Neuronal stem cell (in vitro differentiated cells): ENCODE results near the gene TUBB4B.

ENCODE experiments used
- DNase-seq: peaks from one replicate; pipeline ENCODE4 v3.0.0-alpha.2; 2013; ENCODE audit warnings: low spot score
- H2AFZ ChIP-seq: one replicate; pipeline ENCODE4 v1.6.1; 2013; ENCODE audit warnings: mild to moderate bottlenecking, low read length, inconsistent platforms
- H2AK5ac ChIP-seq: 2 replicates; pipeline ENCODE4 v1.6.1; 2013; ENCODE audit warnings: low read depth, mild to moderate bottlenecking, inconsistent platforms, low read length, moderate library complexity, mixed read lengths
- H2BK120ac ChIP-seq: 2 replicates; pipeline ENCODE4 v1.6.1; 2013; ENCODE audit warnings: low read depth, mild to moderate bottlenecking, inconsistent platforms, low read length, moderate library complexity, mixed read lengths
- H2BK12ac ChIP-seq: one replicate; pipeline ENCODE4 v1.6.1; 2013; ENCODE audit warnings: low read length, inconsistent platforms
- H2BK15ac ChIP-seq: 2 replicates; pipeline ENCODE4 v1.6.1; 2013; ENCODE audit warnings: mild to moderate bottlenecking, low read length, inconsistent platforms, mixed read lengths
- H2BK5ac ChIP-seq: one replicate; pipeline ENCODE4 v1.6.1; 2013; ENCODE audit warnings: inconsistent platforms, mild to moderate bottlenecking, low read length, moderate library complexity
- H3K14ac ChIP-seq: one replicate; pipeline ENCODE4 v1.6.1; 2013; ENCODE audit warnings: low read length, inconsistent platforms
- H3K18ac ChIP-seq: 2 replicates; pipeline ENCODE4 v1.6.1; 2013; ENCODE audit warnings: low read length, inconsistent platforms
- H3K23ac ChIP-seq: 2 replicates; pipeline ENCODE4 v1.6.1; 2013; ENCODE audit warnings: low read depth, mild to moderate bottlenecking, mixed read lengths, low read length, inconsistent platforms; ENCODE audit not compliant: poor library complexity
- H3K27ac ChIP-seq: replicated peaks from 3 replicates; pipeline ENCODE4 v1.5.1; 2013; ENCODE audit warnings: low read length, inconsistent platforms
- H3K27me3 ChIP-seq, 3 experiments: 2 replicates each; pipeline ENCODE4 v1.6.1; 2013; ENCODE audit warnings: low read length in 3 of 3, mild to moderate bottlenecking in 2 of 3, inconsistent platforms in 1 of 3, low read depth in 1 of 3, mixed read lengths in 1 of 3, moderate library complexity in 1 of 3; ENCODE audit not compliant: control insufficient read depth in 3 of 3, insufficient read depth in 3 of 3
- H3K36me3 ChIP-seq, 2 donors: replicated peaks in 1 of 2; 2 replicates each; pipeline ENCODE4 v1.6.1; 2013; ENCODE audit warnings: low read length in 2 of 2; ENCODE audit not compliant: control insufficient read depth in 2 of 2, insufficient read depth in 2 of 2
- H3K4ac ChIP-seq: 2 replicates; pipeline ENCODE4 v1.6.1; 2013; ENCODE audit warnings: inconsistent platforms, mild to moderate bottlenecking, low read length, moderate library complexity
- H3K4me1 ChIP-seq, 2 donors: 1 replicate in 1 of 2; 2 replicates in 1 of 2; pipeline ENCODE4 v1.6.1; 2013; ENCODE audit warnings: low read length in 2 of 2, low read depth in 1 of 2; ENCODE audit not compliant: control insufficient read depth in 2 of 2, insufficient read depth in 1 of 2
- H3K4me2 ChIP-seq: one replicate; pipeline ENCODE4 v1.6.1; 2013; ENCODE audit warnings: mild to moderate bottlenecking, low read length, inconsistent platforms; ENCODE audit not compliant: insufficient read depth, poor library complexity, severe bottlenecking
- H3K4me3 ChIP-seq, 2 donors: 2 replicates each; pipeline ENCODE4 v1.5.1; 2013; ENCODE audit warnings: low read length in 2 of 2, mild to moderate bottlenecking in 2 of 2, inconsistent platforms in 1 of 2, moderate library complexity in 1 of 2
- H3K79me1 ChIP-seq: one replicate; pipeline ENCODE4 v1.6.1; 2013; ENCODE audit warnings: low read depth, mild to moderate bottlenecking, inconsistent platforms, low read length, moderate library complexity
- H3K9ac ChIP-seq: one replicate; pipeline ENCODE4 v1.6.1; 2013; ENCODE audit warnings: mild to moderate bottlenecking, low read depth, low read length, inconsistent platforms; ENCODE audit not compliant: poor library complexity
- H3K9me3 ChIP-seq, 2 donors: replicated peaks in 1 of 2; 2 replicates each; pipeline versions ENCODE3 to v1.6.1; 2013; ENCODE audit warnings: low read length in 2 of 2, mild to moderate bottlenecking in 2 of 2, inconsistent platforms in 1 of 2, low read depth in 1 of 2, mixed read lengths in 1 of 2, moderate library complexity in 1 of 2; ENCODE audit not compliant: control insufficient read depth in 2 of 2, insufficient read depth in 1 of 2
- H4K8ac ChIP-seq: one replicate; pipeline ENCODE4 v1.6.1; 2013; ENCODE audit warnings: low read depth, mild to moderate bottlenecking, inconsistent platforms, low read length, moderate library complexity
- H4K91ac ChIP-seq: one replicate; pipeline ENCODE4 v1.6.1; 2013; ENCODE audit warnings: low read length, low read depth, mild to moderate bottlenecking, inconsistent platforms; ENCODE audit not compliant: poor library complexity
- WGBS, 2 donors: extraction: QIAGEN DNeasy Blood & Tissue Kit; methylation state at CpG; one replicate each; pipeline ENCODE4 v1.1.7; 2013; ENCODE audit warnings: missing lambda C conversion rate in 2 of 2, mixed read lengths in 1 of 2; ENCODE audit not compliant: insufficient read length in 2 of 2, insufficient replicate concordance in 1 of 2; ENCODE audit errors: extremely low coverage in 2 of 2; 5-methylcytosine and 5-hydroxymethylcytosine counted together

Gene TUBB4B

GRCh38 chr9:137266162-137266527 is 25.1 kb downstream of the TUBB4B start:
- no peak overlapping the region for H3K4me2 ChIP-seq
- no peak overlapping the region for H3K14ac ChIP-seq
- no peak overlapping the region for H2AK5ac ChIP-seq
- no peak overlapping the region for H3K27ac ChIP-seq
- H3K4ac ChIP-seq: no peak overlapping the region
- H2BK120ac ChIP-seq: no peak overlapping the region
- no peaks in the 10 kb centered on the region for H3K27me3 ChIP-seq
- H3K4me3 ChIP-seq: no peak overlapping the region
- no peaks in the 10 kb centered on the region for H3K9me3 ChIP-seq
- H2BK5ac ChIP-seq: peak overlapping the region; percentile 66
- H3K23ac ChIP-seq: no peak overlapping the region
- no peaks in the 10 kb centered on the region for H3K4me1 ChIP-seq
- peaks cover 35 to 84% of the 10 kb centered on the region in 2 donors for H3K36me3 ChIP-seq
- DNase-seq: no peak
- H4K91ac ChIP-seq: no peak overlapping the region
- no peak overlapping the region for H2BK12ac ChIP-seq
- no peak overlapping the region for H3K9ac ChIP-seq
- H3K18ac ChIP-seq: no peak overlapping the region
- no peak overlapping the region for H2AFZ ChIP-seq
- peaks cover 5% of the 10 kb centered on the region for H3K79me1 ChIP-seq
- H2BK15ac ChIP-seq: no peak overlapping the region
- peak overlapping the region; percentile 82 for H4K8ac ChIP-seq
- no CpG with 5 or more reads among the region's 15 CpGs for WGBS, 2 donors

GRCh38 chr9:137266585-137267453 is 25.7 kb downstream of the TUBB4B start:
- Histone ChIP-seq H3K4me3 (no peak overlapping the region), H3K36me3 (peaks cover 37 to 84% of the 10 kb centered on the region in 2 donors), H3K27me3 (no peaks in the 10 kb centered on the region), H4K91ac (no peak overlapping the region), H2AK5ac (no peak overlapping the region), H3K4me2 (no peak overlapping the region), H2BK120ac (no peak overlapping the region), H3K9ac (no peak overlapping the region), H3K79me1 (peaks cover 5% of the 10 kb centered on the region), H2BK5ac (peak overlapping the region; percentile 66), H3K18ac (no peak overlapping the region), H2BK15ac (no peak overlapping the region), H3K4me1 (no peaks in the 10 kb centered on the region), H3K9me3 (no peaks in the 10 kb centered on the region), H4K8ac (no peak overlapping the region), H3K23ac (no peak overlapping the region), H3K27ac (no peak overlapping the region), H3K4ac (no peak overlapping the region), H2AFZ (no peak overlapping the region), H3K14ac (no peak overlapping the region), H2BK12ac (no peak overlapping the region)
- WGBS, 2 donors: no CpG with 5 or more reads among the region's 34 CpGs
- no peak for DNase-seq

GRCh38 chr9:137267933-137268355 is 26.9 kb downstream of the TUBB4B start:
- Histone ChIP-seq H3K36me3 (peaks cover 43 to 88% of the 10 kb centered on the region in 2 donors), H3K4me1 (no peaks in the 10 kb centered on the region), H3K79me1 (peaks cover 8% of the 10 kb centered on the region), H3K14ac (no peak overlapping the region), H3K27ac (no peak overlapping the region), H2BK12ac (no peak overlapping the region), H3K18ac (no peak overlapping the region), H4K8ac (no peak overlapping the region), H3K9me3 (no peaks in the 10 kb centered on the region), H3K4me3 (no peak overlapping the region), H2AK5ac (no peak overlapping the region), H3K23ac (no peak overlapping the region), H2BK5ac (no peak overlapping the region), H3K27me3 (no peaks in the 10 kb centered on the region), H2BK15ac (no peak overlapping the region), H3K9ac (no peak overlapping the region), H2AFZ (no peak overlapping the region), H3K4me2 (no peak overlapping the region), H3K4ac (no peak overlapping the region), H2BK120ac (no peak overlapping the region), H4K91ac (no peak overlapping the region)
- no peak for DNase-seq
- no CpG with 5 or more reads among the region's 6 CpGs for WGBS, 2 donors

GRCh38 chr9:137268538-137269201 is 27.6 kb downstream of the TUBB4B start:
- no CpG with 5 or more reads among the region's 19 CpGs for WGBS, 2 donors
- no peak overlapping the region for H3K18ac ChIP-seq
- H3K27ac ChIP-seq: no peak overlapping the region
- no peak overlapping the region for H2AFZ ChIP-seq
- no peak overlapping the region for H3K4me3 ChIP-seq
- no peak overlapping the region for H4K8ac ChIP-seq
- H2BK15ac ChIP-seq: no peak overlapping the region
- H3K23ac ChIP-seq: no peak overlapping the region
- no peaks in the 10 kb centered on the region for H3K4me1 ChIP-seq
- no peak overlapping the region for H3K4ac ChIP-seq
- H2BK5ac ChIP-seq: no peak overlapping the region
- H3K14ac ChIP-seq: no peak overlapping the region
- no peak overlapping the region for H3K9ac ChIP-seq
- H3K4me2 ChIP-seq: no peak overlapping the region
- no peak overlapping the region for H4K91ac ChIP-seq
- H3K9me3 ChIP-seq: no peaks in the 10 kb centered on the region
- no peak overlapping the region for H2AK5ac ChIP-seq
- H2BK12ac ChIP-seq: no peak overlapping the region
- H3K36me3 ChIP-seq: peaks cover 43 to 90% of the 10 kb centered on the region in 2 donors
- no peak for DNase-seq
- H3K27me3 ChIP-seq: no peaks in the 10 kb centered on the region
- H3K79me1 ChIP-seq: peaks cover 8% of the 10 kb centered on the region
- no peak overlapping the region for H2BK120ac ChIP-seq
